ENCODE data around the gene MYRIP.

The MYRIP gene

DNA sequence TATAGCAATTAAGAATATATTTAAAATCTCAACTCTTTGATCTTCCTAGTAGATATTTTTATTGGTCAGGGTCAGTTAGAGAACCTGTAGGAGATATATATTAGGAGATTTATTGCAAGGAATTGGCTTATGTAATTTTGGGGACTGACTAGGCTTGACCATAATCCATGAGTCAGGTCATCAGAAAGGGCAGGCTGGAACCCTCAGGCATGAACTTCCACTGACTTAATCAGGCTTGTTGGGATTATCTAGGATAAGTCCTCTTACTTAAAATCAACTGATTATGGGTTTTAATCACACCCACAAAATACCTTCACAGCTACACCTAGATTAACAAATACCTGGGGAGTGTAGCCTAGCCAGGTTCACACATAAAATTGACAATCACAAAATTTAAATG is 156.1 kb downstream of the MYRIP start:
- DNase-seq (ENCODE audit: low read depth): no peak
- no peak for TF ChIP-seq CTCF (IDR thresholded peaks at IDR 0.05; ENCODE audit: control insufficient read depth, insufficient read depth, low read depth, low read length, missing control alignments)
- H3K4me3 ChIP-seq (ENCODE audit: control insufficient read depth, low read depth, low read length): no peak overlapping the region

GRCh38 chr3:39965997-39966396 is 156.6 kb downstream of the MYRIP start:
- H3K4me3 ChIP-seq (ENCODE audit: control insufficient read depth, low read depth, low read length): no peak overlapping the region
- no peak for TF ChIP-seq CTCF (IDR thresholded peaks at IDR 0.05; ENCODE audit: control insufficient read depth, insufficient read depth, low read depth, low read length, missing control alignments)
- DNase-seq (ENCODE audit: low read depth): no peak

DNA sequence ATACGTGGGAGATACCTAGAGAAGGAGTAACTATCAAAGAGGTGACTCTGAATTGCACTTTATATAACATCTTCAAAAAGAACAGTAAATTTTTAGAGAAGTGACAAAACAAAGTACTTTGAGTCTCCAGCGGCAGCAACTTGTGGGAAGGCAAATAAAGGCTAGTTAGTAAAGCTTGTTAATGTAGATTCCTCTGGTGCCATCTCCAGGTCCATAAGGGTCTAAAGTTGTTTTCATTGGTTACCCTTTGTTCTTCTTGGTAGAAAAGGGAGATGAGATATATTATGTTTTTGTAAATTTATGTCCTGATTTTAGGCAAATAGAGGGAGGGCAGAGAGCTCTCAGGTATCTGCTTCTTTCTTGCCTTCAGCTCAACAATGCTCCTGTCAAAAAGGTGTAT is 161.6 kb downstream of the MYRIP start:
- no peak for DNase-seq (ENCODE audit: low read depth)
- no peak overlapping the region for H3K4me3 ChIP-seq (ENCODE audit: control insufficient read depth, low read depth, low read length)
- TF ChIP-seq CTCF (IDR thresholded peaks at IDR 0.05; ENCODE audit: control insufficient read depth, insufficient read depth, low read depth, low read length, missing control alignments): no peak

GRCh38 chr3:39971559-39972031 is 162.2 kb downstream of the MYRIP start:
- DNase-seq (ENCODE audit: low read depth): no peak
- no peak for TF ChIP-seq CTCF (IDR thresholded peaks at IDR 0.05; ENCODE audit: control insufficient read depth, insufficient read depth, low read depth, low read length, missing control alignments)

DNA sequence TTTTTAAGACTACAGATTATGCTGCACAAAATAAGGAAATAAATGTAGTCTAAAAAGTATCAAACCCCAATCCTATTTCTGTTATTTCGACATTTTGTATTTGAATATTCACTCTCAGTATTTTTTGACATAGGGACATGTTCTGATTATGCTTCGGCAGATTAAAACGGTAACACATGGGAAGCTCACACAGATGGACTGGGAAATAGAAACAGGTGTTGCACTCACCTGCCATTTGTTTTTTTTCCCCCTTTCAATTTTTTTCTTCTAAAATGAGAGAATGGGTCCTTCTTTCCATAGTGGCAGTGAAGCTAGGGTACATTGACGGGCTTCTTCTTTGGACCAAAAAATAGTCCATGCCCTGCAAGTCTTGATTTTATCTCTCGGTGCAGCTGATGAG is 163.1 kb downstream of the MYRIP start:
- no peak overlapping the region for H3K4me3 ChIP-seq (ENCODE audit: control insufficient read depth, low read depth, low read length)
- no peak for TF ChIP-seq CTCF (IDR thresholded peaks at IDR 0.05; ENCODE audit: control insufficient read depth, insufficient read depth, low read depth, low read length, missing control alignments)
- DNase-seq (ENCODE audit: low read depth): no peak

More at GRCh38 chr3:39971559-39972031, 162.2 kb downstream of the MYRIP start:
- H3K4me3 ChIP-seq (ENCODE audit: control insufficient read depth, low read depth, low read length): no peak overlapping the region

- no peak overlapping the region for H3K4me3 ChIP-seq (ENCODE audit: control insufficient read depth, low read depth, low read length)
- no peak for TF ChIP-seq CTCF (IDR thresholded peaks at IDR 0.05; ENCODE audit: control insufficient read depth, insufficient read depth, low read depth, low read length, missing control alignments)
- DNase-seq (ENCODE audit: low read depth): no peak
Measured at GRCh38 chr3:39977058-39977794, 167.8 kb downstream of the MYRIP start.

Measured in AG09309 (cell line).